Upper lobe of left lung (tissue), 6 donors: ENCODE measurements around the gene PTCD2. TPM values are rescaled to one million over a fixed set of nuclear protein-coding genes. Genes with fewer than 3 reads are reported as not detected.
"Not testable (repeated sequence)": the region's sequence is repeated elsewhere in the genome, so short reads cannot be mapped to it uniquely, and the experiment has no call there.

Experiments used
- ATAC-seq, 2 donors: fragments of 200-7000 bp; cut with Tn5 transposase; one replicate each; pipeline ENCODE4 v1.9.1; 2022; ENCODE audit warnings: mild to moderate bottlenecking in 2 of 2, moderate library complexity in 2 of 2; ENCODE audit not compliant: low FRiP score in 2 of 2
- DNase-seq, 2 donors: peaks; one replicate each; pipeline ENCODE4 v3.0.0-alpha.2; 2019 to 2020
- H3K27ac ChIP-seq, 4 donors: fragments of 200-600 bp; sonication (generic); one replicate each; pipeline ENCODE4 v1.5.1; 2016 to 2019
- H3K27me3 ChIP-seq, 4 donors: fragments of 200-600 bp; sonication (generic); one replicate each; pipeline ENCODE4 v1.5.1; 2017 to 2019
- H3K36me3 ChIP-seq, 4 donors: fragments of 200-600 bp; sonication (generic); one replicate each; pipeline ENCODE4 v1.5.1; 2016 to 2019
- H3K4me1 ChIP-seq, 4 donors: fragments of 200-600 bp; sonication (generic); one replicate each; pipeline ENCODE4 v1.5.1; 2018 to 2019
- H3K4me3 ChIP-seq, 4 donors: fragments of 200-600 bp; sonication (generic); one replicate each; pipeline ENCODE4 v1.5.1; 2017 to 2019; ENCODE audit warnings: mild to moderate bottlenecking in 2 of 4, moderate library complexity in 1 of 4
- H3K9me3 ChIP-seq, 4 donors: fragments of 200-600 bp; sonication (generic); one replicate each; pipeline ENCODE4 v1.5.1; 2018 to 2019
- CTCF ChIP-seq, 6 experiments: fragments of 450-650 bp in 4 of 6; fragments of 200-600 bp in 2 of 6; sonication (generic) in 2 of 6; IDR thresholded peaks; one replicate each; pipeline ENCODE4 v1.5.1; 2016 to 2019; ENCODE audit warnings: antibody characterized with exemption in 6 of 6
- EP300 ChIP-seq, 4 donors: sonication (generic); formaldehyde crosslinking; IDR thresholded peaks; one replicate each; pipeline ENCODE4 v1.5.1; 2017; ENCODE audit warnings: antibody characterized with exemption in 4 of 4, control low read depth in 2 of 4
- POLR2A ChIP-seq, 4 donors: fragments of 450-650 bp; IDR thresholded peaks; one replicate each; pipeline ENCODE4 v1.5.1; 2016 to 2017; ENCODE audit warnings: antibody characterized with exemption in 4 of 4, mild to moderate bottlenecking in 2 of 4
- POLR2AphosphoS5 ChIP-seq, 2 donors: sonication (generic); formaldehyde crosslinking; IDR thresholded peaks; one replicate each; pipeline ENCODE4 v1.5.1; 2017; ENCODE audit warnings: antibody characterized with exemption in 2 of 2
- WGBS, 2 donors: methylation state at CpG; one replicate each; pipeline ENCODE4 v1.1.5; 2017 to 2018; 5-methylcytosine and 5-hydroxymethylcytosine counted together
- total RNA-seq, 6 donors: library from RNA; depleted of rRNA in 4 of 6; stranded (reverse); fragments of >200 nt in 4 of 6; gene quantifications; one replicate each; pipeline versions ENCODE4 v1.1.0 to v1.2.1, GENCODE V29; 2016 to 2021
- donor health status: DM: no; HTN: no; CAD: no; lungs with moderate emphysema.
- donor health status: DM: no; HTN: yes; CAD: no; lungs with severe emphysema.

The PTCD2 gene
- total RNA-seq, 6 donors from 2014 or later: 3.1 to 17.8 (median 5.9) TPM

- TF ChIP-seq POLR2AphosphoS5 (IDR thresholded peaks at IDR 0.05) (no peak), EP300 (IDR thresholded peaks at IDR 0.05) (no peak), POLR2A (IDR thresholded peaks at IDR 0.05) (no peak)
- 83 to 100% methylated on average over 1 of the region's 1 CpG for WGBS, 2 donors
Observed at GRCh38 chr5:72313141-72313540, 7.0 kb upstream of the PTCD2 start.

GRCh38 chr5:72314571-72315172, 5.5 kb upstream of the PTCD2 start:
- Histone ChIP-seq H3K27ac (no peak overlapping the region), H3K27me3 (no peaks in the 10 kb centered on the region), H3K36me3 (peaks cover 0 to 51% (median 17%) of the 10 kb centered on the region in 4 donors), H3K4me1 (peaks cover 3 to 21% (median 15%) of the 10 kb centered on the region in 4 donors), H3K4me3 (no peak overlapping the region), H3K9me3 (no peaks in the 10 kb centered on the region)
- DNase-seq (peak in 1 of 2 donors; percentile 55), ATAC-seq (no peak)
- WGBS, 2 donors: 72 to 75% methylated on average over 3 of the region's 3 CpGs
- TF ChIP-seq CTCF (IDR thresholded peaks at IDR 0.05) (peak in 3 of 6 experiments; percentile 8 to 20 (median 15)), POLR2AphosphoS5 (IDR thresholded peaks at IDR 0.05) (no peak), POLR2A (IDR thresholded peaks at IDR 0.05) (no peak)

More at GRCh38 chr5:72313141-72313540, 7.0 kb upstream of the PTCD2 start:
- Histone ChIP-seq H3K9me3 (no peaks in the 10 kb centered on the region), H3K36me3 (peaks cover 0 to 51% (median 17%) of the 10 kb centered on the region in 4 donors), H3K27me3 (no peaks in the 10 kb centered on the region), H3K4me3 (no peak overlapping the region), H3K27ac (no peak overlapping the region), H3K4me1 (peaks cover 2 to 12% (median 4%) of the 10 kb centered on the region in 4 donors)
- no peak for ATAC-seq
- DNase-seq: no peak

- WGBS, 2 donors: 8 to 15% methylated on average over 20 to 28 of the region's 28 CpGs
- ATAC-seq (peak in 1 of 2 donors; percentile 29), DNase-seq (peak; percentile 21 to 87)
- not testable (repeated sequence) for H3K27me3 ChIP-seq, H3K9me3 ChIP-seq
- H3K27ac ChIP-seq: peak overlapping the region; percentile 51 to 77 (median 70)
- peaks cover 0 to 26% (median 3%) of the 10 kb centered on the region in 4 donors for H3K36me3 ChIP-seq
- H3K4me1 ChIP-seq: peaks cover 11 to 28% (median 22%) of the 10 kb centered on the region in 4 donors
- H3K4me3 ChIP-seq: peak overlapping the region; percentile 62 to 90 (median 72)
Observed at GRCh38 chr5:72319435-72319975, 668 bp upstream of the PTCD2 start.

- no peaks in the 10 kb centered on the region for H3K27me3 ChIP-seq
- H3K36me3 ChIP-seq: peaks cover 0 to 46% (median 9%) of the 10 kb centered on the region in 4 donors
- TF ChIP-seq EP300 (IDR thresholded peaks at IDR 0.05): no peak
- no peak for TF ChIP-seq POLR2A (IDR thresholded peaks at IDR 0.05)
- no peak for TF ChIP-seq POLR2AphosphoS5 (IDR thresholded peaks at IDR 0.05)
- no peak for TF ChIP-seq CTCF (IDR thresholded peaks at IDR 0.05)
- no peak overlapping the region for H3K4me3 ChIP-seq
- ATAC-seq: no peak
- H3K4me1 ChIP-seq: peaks cover 7 to 11% (median 8%) of the 10 kb centered on the region in 4 donors
- H3K27ac ChIP-seq: no peak overlapping the region
- 90 to 97% methylated on average over 5 of the region's 5 CpGs for whole genome bisulfite sequencing, 2 donors
- DNase-seq: no peak
- H3K9me3 ChIP-seq: no peaks in the 10 kb centered on the region
Observed at GRCh38 chr5:72324189-72324825, 4.1 kb downstream of the PTCD2 start.

GRCh38 chr5:72325566-72326305, 5.6 kb downstream of the PTCD2 start:
- ATAC-seq (no peak), DNase-seq (no peak)
- no peaks in the 10 kb centered on the region for H3K9me3 ChIP-seq
- H3K36me3 ChIP-seq: peaks cover 0 to 60% (median 11%) of the 10 kb centered on the region in 4 donors
- H3K4me3 ChIP-seq: no peak overlapping the region
- peaks cover 4 to 6% (median 5%) of the 10 kb centered on the region in 4 donors for H3K4me1 ChIP-seq
- H3K27ac ChIP-seq: no peak overlapping the region
- WGBS, 2 donors: 81 to 83% methylated on average over 4 of the region's 4 CpGs
- TF ChIP-seq EP300 (IDR thresholded peaks at IDR 0.05) (no peak), POLR2AphosphoS5 (IDR thresholded peaks at IDR 0.05) (no peak), CTCF (IDR thresholded peaks at IDR 0.05) (no peak), POLR2A (IDR thresholded peaks at IDR 0.05) (no peak)
- H3K27me3 ChIP-seq: no peaks in the 10 kb centered on the region
